AML-193 (cell line): ENCODE measurements around the gene CALN1.

ENCODE experiments used
- DNase-seq, 2 experiments: peaks; one replicate each; lab custom pipeline; 2025; lab: John Stamatoyannopoulos, UW

The CALN1 gene

GRCh38 chr7:71785216-71785615 is 626.9 kb downstream of the CALN1 start:
- DNase-seq = no peak

GRCh38 chr7:71784781-71785180 is 627.4 kb downstream of the CALN1 start:
- no peak for DNase-seq

GRCh38 chr7:71784180-71784579 is 628.0 kb downstream of the CALN1 start:
- no peak for DNase-seq

- DNase-seq = no peak
Observed at GRCh38 chr7:71783779-71784178, 628.4 kb downstream of the CALN1 start.

- no peak for DNase-seq
Observed at GRCh38 chr7:71782051-71782450, 630.1 kb downstream of the CALN1 start.

- no peak for DNase-seq
Observed at GRCh38 chr7:71780282-71780681, 631.9 kb downstream of the CALN1 start.

- no peak for DNase-seq
Observed at GRCh38 chr7:71777278-71777677, 634.9 kb downstream of the CALN1 start.

- DNase-seq = no peak
Observed at GRCh38 chr7:71776726-71777125, 635.4 kb downstream of the CALN1 start.

GRCh38 chr7:71775648-71776047 is 636.5 kb downstream of the CALN1 start:
- DNase-seq = no peak

- DNase-seq = no peak
Observed at GRCh38 chr7:71772779-71773178, 639.4 kb downstream of the CALN1 start.

GRCh38 chr7:71770269-71770907 is 641.8 kb downstream of the CALN1 start:
- no peak for DNase-seq

- no peak for DNase-seq
Observed at GRCh38 chr7:71769326-71769725, 642.8 kb downstream of the CALN1 start.

- no peak for DNase-seq
Observed at GRCh38 chr7:71768450-71768849, 643.7 kb downstream of the CALN1 start.

GRCh38 chr7:71766016-71766415 is 646.1 kb downstream of the CALN1 start:
- DNase-seq = no peak

- no peak for DNase-seq
Observed at GRCh38 chr7:71761336-71761735, 650.8 kb downstream of the CALN1 start.

- DNase-seq = no peak
Observed at GRCh38 chr7:71754828-71755227, 657.3 kb downstream of the CALN1 start.

GRCh38 chr7:71753956-71754664 is 658.0 kb downstream of the CALN1 start:
- DNase-seq = no peak

- DNase-seq = no peak
Observed at GRCh38 chr7:71753236-71753635, 658.9 kb downstream of the CALN1 start.

- DNase-seq = peak in 1 of 2 experiments; percentile 0
Observed at GRCh38 chr7:71752171-71752935, 659.8 kb downstream of the CALN1 start.

GRCh38 chr7:71750290-71750689 is 661.8 kb downstream of the CALN1 start:
- DNase-seq = no peak

GRCh38 chr7:71746006-71746405 is 666.1 kb downstream of the CALN1 start:
- DNase-seq = no peak

- no peak for DNase-seq
Observed at GRCh38 chr7:71740174-71740560, 672.0 kb downstream of the CALN1 start.

- DNase-seq = no peak
Observed at GRCh38 chr7:71739520-71740173, 672.5 kb downstream of the CALN1 start.
